ENCODE data around the gene APBB2. TPM values are rescaled to one million over a fixed set of nuclear protein-coding genes. Genes with fewer than 3 reads are reported as not detected.
"Not testable (repeated sequence)": the region's sequence is repeated elsewhere in the genome, so short reads cannot be mapped to it uniquely, and the experiment has no call there.

APBB2 gene
- total and polyA plus RNA-seq, 10 of the 15 experiments (the other 5 are each of a cell fraction or from before 2014, with no cell fraction given), result 2.7 to 24.6 (median 19.0) TPM

GRCh38 chr4:40905414-40905813 is 308.9 kb downstream of the APBB2 start (continued):
- TF ChIP-seq HDAC6 (IDR thresholded peaks at IDR 0.05; ENCODE audit: unreplicated experiment) (no peak), IRF3 (IDR thresholded peaks at IDR 0.05) (no peak), HCFC1 (IDR thresholded peaks at IDR 0.05; ENCODE audit: low read length) (no peak), FOXK2 (IDR thresholded peaks at IDR 0.05) (no peak), BACH1 (IDR thresholded peaks at IDR 0.05; ENCODE audit: borderline replicate concordance) (no peak), BMI1 (IDR thresholded peaks at IDR 0.05; ENCODE audit: borderline replicate concordance) (no peak), MYC (IDR thresholded peaks at IDR 0.05; ENCODE audit: insufficient read depth, insufficient read length, insufficient replicate concordance, low read length, severe bottlenecking) (no peak), TCF7 (IDR thresholded peaks at IDR 0.05; ENCODE audit: borderline replicate concordance) (no peak)

GRCh38 chr4:40900531-40900930 is 313.8 kb downstream of the APBB2 start:
- RAD21 ChIA-PET (ENCODE audit: unreplicated experiment), result interaction anchor here (1.1 to 1.2 kb wide), 2 partner anchors 54 to 57 kb away, joined by 3 read pairs; no protein-coding TSS in a partner anchor
- CTCF ChIA-PET, result interaction anchor here (1.1 to 10.4 kb wide), 6 partner anchors 8 to 165 kb away, joined by 3 to 140 read pairs (median 8); no protein-coding TSS in a partner anchor
- H3K9ac ChIP-seq (ENCODE audit: control insufficient read depth, insufficient read depth, low read length), result not testable (repeated sequence)

More at GRCh38 chr4:40900531-40900930, 313.8 kb downstream of the APBB2 start:
- H3K27ac ChIP-seq (ENCODE audit: control insufficient read depth, insufficient read depth); DNase-seq (ENCODE audit: low read depth, low spot score); BruUV-seq (replicated peaks); H3K36me3 ChIP-seq (ENCODE audit: control insufficient read depth in 2 of 2, insufficient read depth in 2 of 2, low read length in 1 of 2); H3K4me1 ChIP-seq (ENCODE audit: control insufficient read depth, insufficient read depth, low read length); H3K4me2 ChIP-seq (ENCODE audit: control insufficient read depth, insufficient read depth); FAIRE-seq; H3K9me3 ChIP-seq (replicated peaks; ENCODE audit: control insufficient read depth, insufficient read depth, low read length); H3K27me3 ChIP-seq (replicated peaks in 1 of 2; ENCODE audit: control insufficient read depth in 2 of 2, insufficient read depth in 2 of 2, low read length in 1 of 2); H2AFZ ChIP-seq (ENCODE audit: control insufficient read depth, low read depth, low read length); H4K20me1 ChIP-seq (ENCODE audit: control insufficient read depth, insufficient read depth); intact Hi-C loops (cut with micrococcal nuclease; ENCODE audit: unreplicated experiment); H3K79me2 ChIP-seq (ENCODE audit: control insufficient read depth, insufficient read depth, low read length); ATAC-seq; H3K4me3 ChIP-seq: not testable (repeated sequence)
- in situ Hi-C loops (cut with MboI), result loop anchor here (25.0 kb wide), 1 partner anchor 762 kb away; no protein-coding TSS in a partner anchor
- POLR2A ChIA-PET, result interaction anchor here (0.6 kb wide), 4 partner anchors 50 to 1156 kb away, joined by 3 to 6 read pairs (median 4); no protein-coding TSS in a partner anchor
- 53% methylated on average over 4 of the region's 4 CpGs for WGBS (ENCODE audit: insufficient coverage, insufficient replicate concordance, low lambda C conversion rate, missing lambda C conversion rate)
- SMC1A ChIA-PET (ENCODE audit: uncharacterized antibody, unreplicated experiment), result interaction anchor here (0.7 to 4.0 kb wide), 4 partner anchors 25 to 162 kb away, joined by 3 to 13 read pairs (median 6); no protein-coding TSS in a partner anchor
